Fibroblast of the aortic adventitia (primary cell): ENCODE measurements around the gene IFI44L. TPM values are rescaled to one million over a fixed set of nuclear protein-coding genes. Genes with fewer than 3 reads are reported as not detected.

Experiments
- DNase-seq: peaks from one replicate; pipeline ENCODE4 v3.0.0-alpha.2; 2010; ENCODE audit warnings: low read depth
- H3K4me3 ChIP-seq: 2 replicates; pipeline ENCODE4 v1.5.1; 2011; ENCODE audit warnings: low read depth, mild to moderate bottlenecking, control low read depth, low read length, moderate library complexity
- total RNA-seq: library from RNA; depleted of rRNA; stranded (reverse); fragments of >200 nt; gene quantifications from 2 replicates; pipeline ENCODE4 v1.2.3, GENCODE V29; 2012; ENCODE audit warnings: low replicate concordance
- TF ChIP-seq, protein P1 (sequence below): IDR thresholded peaks from 2 replicates; pipeline ENCODE4 v1.5.1; 2011; ENCODE audit warnings: mild to moderate bottlenecking, low read length, control low read depth, inconsistent platforms; ENCODE audit not compliant: insufficient read depth

Gene IFI44L
- total RNA-seq, 1 donor = 17.7 TPM

DNA sequence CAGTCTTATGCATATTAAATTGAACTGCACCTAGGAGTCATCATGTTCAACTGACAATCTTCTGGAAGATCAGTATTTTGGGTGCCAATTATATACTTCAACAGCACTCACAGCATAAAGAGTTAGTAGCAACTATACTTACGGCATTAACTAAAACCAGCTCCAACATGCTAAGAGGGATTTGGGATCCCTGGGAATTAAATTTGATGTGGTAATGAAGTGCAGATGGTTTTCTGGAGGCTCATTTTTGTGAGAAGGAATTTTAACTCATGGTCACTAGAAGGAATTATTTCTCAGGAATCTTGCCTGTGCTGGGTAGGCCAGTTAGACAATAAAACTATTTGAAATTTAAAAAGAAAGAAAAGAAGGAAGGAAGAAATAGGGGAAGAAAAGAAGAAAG lies 47.7 kb downstream of the IFI44L start:
- no peak for DNase-seq
- H3K4me3 ChIP-seq = no peak overlapping the region
- TF ChIP-seq, protein P1, sequence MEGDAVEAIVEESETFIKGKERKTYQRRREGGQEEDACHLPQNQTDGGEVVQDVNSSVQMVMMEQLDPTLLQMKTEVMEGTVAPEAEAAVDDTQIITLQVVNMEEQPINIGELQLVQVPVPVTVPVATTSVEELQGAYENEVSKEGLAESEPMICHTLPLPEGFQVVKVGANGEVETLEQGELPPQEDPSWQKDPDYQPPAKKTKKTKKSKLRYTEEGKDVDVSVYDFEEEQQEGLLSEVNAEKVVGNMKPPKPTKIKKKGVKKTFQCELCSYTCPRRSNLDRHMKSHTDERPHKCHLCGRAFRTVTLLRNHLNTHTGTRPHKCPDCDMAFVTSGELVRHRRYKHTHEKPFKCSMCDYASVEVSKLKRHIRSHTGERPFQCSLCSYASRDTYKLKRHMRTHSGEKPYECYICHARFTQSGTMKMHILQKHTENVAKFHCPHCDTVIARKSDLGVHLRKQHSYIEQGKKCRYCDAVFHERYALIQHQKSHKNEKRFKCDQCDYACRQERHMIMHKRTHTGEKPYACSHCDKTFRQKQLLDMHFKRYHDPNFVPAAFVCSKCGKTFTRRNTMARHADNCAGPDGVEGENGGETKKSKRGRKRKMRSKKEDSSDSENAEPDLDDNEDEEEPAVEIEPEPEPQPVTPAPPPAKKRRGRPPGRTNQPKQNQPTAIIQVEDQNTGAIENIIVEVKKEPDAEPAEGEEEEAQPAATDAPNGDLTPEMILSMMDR = no peak

DNA sequence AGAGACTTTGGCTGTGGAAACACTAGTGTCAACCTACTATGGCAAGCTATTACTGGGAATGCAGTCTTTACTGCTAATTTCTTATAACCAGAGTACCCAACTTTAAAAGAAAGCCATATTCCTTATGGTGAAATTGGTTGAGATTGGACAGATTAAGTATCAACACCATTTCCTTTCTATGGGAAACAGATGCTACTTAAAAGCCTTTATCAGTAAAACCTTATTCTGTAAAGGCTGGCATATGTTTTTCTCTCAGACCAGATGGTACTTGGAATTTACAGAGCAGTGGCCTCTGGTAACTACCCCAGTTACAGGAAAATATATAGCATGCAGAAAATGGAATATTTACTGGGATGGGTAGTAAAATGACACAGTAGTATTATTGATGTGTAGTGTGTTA lies 48.2 kb downstream of the IFI44L start:
- TF ChIP-seq, protein P1 = no peak
- H3K4me3 ChIP-seq = no peak overlapping the region
- DNase-seq = no peak

DNA sequence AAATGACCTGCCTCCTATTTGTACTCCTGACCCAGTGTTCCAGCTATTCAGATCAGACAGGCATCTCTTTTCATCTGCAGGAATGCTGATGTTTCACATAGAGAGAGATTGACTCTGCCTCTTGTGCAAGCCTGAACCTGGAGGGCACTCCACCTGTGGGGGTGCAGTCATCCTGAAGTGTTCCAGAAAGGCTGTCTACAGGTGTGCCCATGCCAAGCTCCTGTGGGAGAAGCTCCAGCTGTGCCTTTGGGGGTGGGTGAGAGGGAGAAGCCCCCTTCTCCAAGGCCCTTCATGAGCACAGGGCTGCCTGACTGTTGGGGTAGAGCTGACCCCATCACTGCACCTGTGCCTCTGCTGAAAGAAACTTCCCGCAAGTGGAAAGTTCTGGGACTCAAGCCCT lies 52.2 kb downstream of the IFI44L start:
- DNase-seq = no peak

DNA sequence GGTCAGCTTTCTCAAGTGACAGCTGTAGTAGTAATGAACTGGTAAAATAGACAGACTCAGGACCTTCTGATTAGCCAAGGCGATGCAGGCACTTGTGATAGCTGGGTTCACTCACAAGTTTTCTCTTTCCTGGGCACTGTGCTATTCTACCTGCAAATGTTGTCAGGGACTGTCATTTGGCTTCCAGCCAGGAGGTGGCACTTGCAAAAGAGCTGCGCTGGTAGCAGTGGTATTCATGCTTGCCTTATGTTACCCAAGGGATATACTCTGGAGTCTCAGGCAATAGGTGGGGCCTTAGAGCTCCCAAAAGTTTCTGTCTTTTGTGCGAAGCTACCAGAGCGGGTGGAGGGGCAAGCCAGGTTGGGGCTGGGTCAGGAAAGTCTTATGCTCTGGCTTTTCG lies 52.9 kb downstream of the IFI44L start:
- DNase-seq = no peak
- no peak overlapping the region for H3K4me3 ChIP-seq
- TF ChIP-seq, protein P1 = no peak

More for the DNA sequence above, 52.2 kb downstream of the IFI44L start:
- no peak overlapping the region for H3K4me3 ChIP-seq
- TF ChIP-seq, protein P1 = no peak

DNA sequence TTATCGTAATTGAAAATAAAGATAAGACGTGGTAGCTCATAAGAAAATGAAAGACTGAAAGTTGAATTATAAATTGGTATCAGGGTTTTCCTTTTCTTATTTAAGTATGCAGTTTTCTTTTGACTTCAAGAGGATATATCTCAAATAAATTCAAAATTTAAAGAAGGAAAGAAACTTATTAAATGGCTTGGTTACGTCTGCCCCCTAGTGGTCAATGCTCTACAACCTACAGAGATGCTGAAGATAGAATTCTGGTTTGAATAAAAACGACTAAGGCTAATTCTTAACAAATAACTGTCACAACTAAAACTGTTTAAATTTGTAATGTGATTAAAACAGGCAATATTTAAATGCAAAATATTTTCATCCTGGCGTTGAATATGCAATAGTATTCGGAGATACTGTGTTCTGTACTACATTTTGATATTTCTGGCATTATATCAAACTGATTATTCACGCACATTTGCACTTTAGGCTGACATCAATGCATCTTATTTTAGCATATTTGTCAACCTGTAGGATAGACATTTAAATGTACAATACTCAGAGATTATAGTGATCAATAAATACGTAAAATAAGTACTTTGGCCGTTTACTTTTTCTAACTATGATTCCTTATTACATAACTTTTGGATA lies 56.2 kb downstream of the IFI44L start:
- peak; percentile 91 for DNase-seq
- TF ChIP-seq, protein P1 = peak; percentile 75
- H3K4me3 ChIP-seq = no peak overlapping the region

- no peak overlapping the region for H3K4me3 ChIP-seq
- no peak for DNase-seq
- TF ChIP-seq, protein P1 = no peak
Observed at GRCh38 chr1:78676993-78677392, 56.7 kb downstream of the IFI44L start.

DNA sequence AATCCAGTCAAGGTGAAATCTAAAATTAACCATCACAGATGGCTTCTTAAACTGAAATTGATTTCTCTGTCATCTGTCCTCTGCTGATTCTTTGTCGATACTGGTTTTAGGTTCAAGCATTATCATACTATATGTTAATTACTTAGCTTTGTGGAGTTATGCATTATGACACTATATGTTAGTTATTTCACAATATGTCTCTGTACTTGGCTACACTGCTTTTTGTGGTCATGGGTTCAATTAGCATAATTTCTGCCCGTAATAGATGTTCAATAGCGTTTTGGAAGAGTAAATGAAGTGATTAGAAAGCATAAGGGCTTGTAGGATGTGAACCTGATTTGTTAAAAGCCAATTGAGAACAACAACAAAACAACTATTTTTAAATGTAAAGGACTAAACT lies 57.5 kb downstream of the IFI44L start:
- TF ChIP-seq, protein P1 = no peak
- DNase-seq = no peak
- no peak overlapping the region for H3K4me3 ChIP-seq
